Neutrophil (primary cell): Measurements from ENCODE around the gene TEC.

Experiments used
- H3K27ac ChIP-seq: fragments of 200-600 bp; sonication (generic); 2 replicates; pipeline ENCODE4 v1.5.1; 2016; ENCODE audit warnings: mild to moderate bottlenecking, moderate library complexity
- H3K27me3 ChIP-seq: fragments of 200-600 bp; sonication (generic); 2 replicates; pipeline ENCODE4 v1.6.0; 2016; ENCODE audit warnings: mild to moderate bottlenecking
- H3K36me3 ChIP-seq: fragments of 200-600 bp; sonication (generic); 2 replicates; pipeline ENCODE4 v1.5.1; 2017
- H3K4me1 ChIP-seq, 2 experiments: fragments of 200-600 bp in 1 of 2; sonication (generic) in 1 of 2; 1 replicate in 1 of 2; 2 replicates in 1 of 2; pipeline versions ENCODE4 v1.5.1 to v1.6.1; 2013 to 2016; ENCODE audit warnings: low read depth in 1 of 2, low read length in 1 of 2, mild to moderate bottlenecking in 1 of 2, moderate library complexity in 1 of 2; ENCODE audit not compliant: control insufficient read depth in 1 of 2, insufficient read depth in 1 of 2
- H3K4me3 ChIP-seq, 2 experiments: fragments of 200-600 bp in 1 of 2; sonication (generic) in 1 of 2; 1 replicate in 1 of 2; 2 replicates in 1 of 2; pipeline ENCODE4 v1.5.1; 2013 to 2016; ENCODE audit warnings: low read depth in 1 of 2, low read length in 1 of 2, mild to moderate bottlenecking in 1 of 2, moderate library complexity in 1 of 2
- H3K9me3 ChIP-seq: fragments of 200-600 bp; sonication (generic); 2 replicates; pipeline ENCODE4 v1.5.1; 2016
- TF ChIP-seq, protein P1 (sequence below): fragments of 200-600 bp; sonication (generic); IDR thresholded peaks from 2 replicates; pipeline ENCODE4 v1.5.1; 2016; ENCODE audit warnings: antibody characterized with exemption

The TEC gene

DNA sequence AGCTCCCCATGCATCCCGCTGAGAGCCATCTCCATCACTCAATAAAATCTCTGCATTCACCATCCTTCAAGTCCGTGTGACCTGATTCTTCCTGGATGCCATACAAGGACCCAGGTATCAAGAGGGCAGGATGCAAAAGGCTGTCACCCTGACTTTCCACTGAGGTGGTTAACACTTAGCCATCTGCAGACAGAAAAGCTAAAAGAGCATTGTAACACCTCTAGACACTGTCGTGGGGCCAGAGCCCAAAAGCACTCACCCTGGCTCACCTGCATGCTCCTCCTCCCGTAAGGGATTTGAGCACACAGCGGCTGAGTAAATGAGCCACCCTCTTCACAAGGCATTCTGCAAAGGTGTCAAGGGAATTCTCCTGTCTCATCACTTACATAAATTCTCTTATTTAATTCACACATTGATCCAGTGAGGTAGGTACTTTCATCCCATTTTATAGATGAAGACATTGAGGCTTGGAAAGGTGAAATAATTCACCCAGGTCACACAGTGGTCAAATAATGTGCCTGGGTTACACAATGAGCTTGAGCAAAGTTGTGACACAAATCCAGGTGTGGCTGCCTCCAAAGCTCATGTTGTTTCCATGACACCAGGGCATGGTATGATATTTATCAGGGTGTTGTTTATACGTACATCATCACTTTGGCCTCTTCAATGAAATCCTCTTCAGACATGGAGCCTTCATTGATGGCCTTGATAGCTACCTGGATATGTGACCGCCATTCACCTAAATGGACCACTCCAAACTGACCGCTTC is 183.6 kb downstream of the TEC start:
- Histone ChIP-seq H3K4me1 (no peaks in the 10 kb centered on the region), H3K36me3 (no peaks in the 10 kb centered on the region), H3K9me3 (no peaks in the 10 kb centered on the region)

More for the DNA sequence above, 183.6 kb downstream of the TEC start:
- Histone ChIP-seq H3K4me3 (no peak overlapping the region), H3K27ac (no peak overlapping the region), H3K27me3 (no peaks in the 10 kb centered on the region)
- TF ChIP-seq, protein P1, sequence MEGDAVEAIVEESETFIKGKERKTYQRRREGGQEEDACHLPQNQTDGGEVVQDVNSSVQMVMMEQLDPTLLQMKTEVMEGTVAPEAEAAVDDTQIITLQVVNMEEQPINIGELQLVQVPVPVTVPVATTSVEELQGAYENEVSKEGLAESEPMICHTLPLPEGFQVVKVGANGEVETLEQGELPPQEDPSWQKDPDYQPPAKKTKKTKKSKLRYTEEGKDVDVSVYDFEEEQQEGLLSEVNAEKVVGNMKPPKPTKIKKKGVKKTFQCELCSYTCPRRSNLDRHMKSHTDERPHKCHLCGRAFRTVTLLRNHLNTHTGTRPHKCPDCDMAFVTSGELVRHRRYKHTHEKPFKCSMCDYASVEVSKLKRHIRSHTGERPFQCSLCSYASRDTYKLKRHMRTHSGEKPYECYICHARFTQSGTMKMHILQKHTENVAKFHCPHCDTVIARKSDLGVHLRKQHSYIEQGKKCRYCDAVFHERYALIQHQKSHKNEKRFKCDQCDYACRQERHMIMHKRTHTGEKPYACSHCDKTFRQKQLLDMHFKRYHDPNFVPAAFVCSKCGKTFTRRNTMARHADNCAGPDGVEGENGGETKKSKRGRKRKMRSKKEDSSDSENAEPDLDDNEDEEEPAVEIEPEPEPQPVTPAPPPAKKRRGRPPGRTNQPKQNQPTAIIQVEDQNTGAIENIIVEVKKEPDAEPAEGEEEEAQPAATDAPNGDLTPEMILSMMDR = no peak
